Lung (tissue), 12 donors: ENCODE results near the gene DNAAF9. TPM values are rescaled to one million over a fixed set of nuclear protein-coding genes. Genes with fewer than 3 reads are reported as not detected.

Source experiments
- ATAC-seq: fragments of 200-7000 bp; cut with Tn5 transposase; one replicate; pipeline ENCODE4 v1.9.1; 2020; ENCODE audit warnings: moderate number of reproducible peaks; ENCODE audit not compliant: insufficient read depth, low FRiP score
- DNase-seq, 3 donors: peaks; one replicate each; pipeline ENCODE4 v3.0.0-alpha.2; 2013 to 2017
- H3K27ac ChIP-seq, 2 donors: one replicate each; pipeline ENCODE4 v1.5.1; 2013; ENCODE audit warnings: mild to moderate bottlenecking in 2 of 2, moderate library complexity in 2 of 2, control low read depth in 1 of 2, inconsistent platforms in 1 of 2, low read depth in 1 of 2, low read length in 1 of 2
- H3K27me3 ChIP-seq, 3 donors: one replicate each; pipeline ENCODE4 v1.5.1; 2013; ENCODE audit warnings: low read length in 2 of 3; ENCODE audit not compliant: control insufficient read depth in 3 of 3, insufficient read depth in 3 of 3
- H3K36me3 ChIP-seq, 4 donors: one replicate each; pipeline ENCODE4 v1.5.1; 2013; ENCODE audit warnings: low read length in 4 of 4, mild to moderate bottlenecking in 1 of 4, moderate library complexity in 1 of 4; ENCODE audit not compliant: control insufficient read depth in 4 of 4, insufficient read depth in 4 of 4
- H3K4me1 ChIP-seq, 5 donors: one replicate each; pipeline ENCODE4 v1.5.1; 2013; ENCODE audit warnings: low read length in 5 of 5, mild to moderate bottlenecking in 2 of 5, moderate library complexity in 1 of 5; ENCODE audit not compliant: control insufficient read depth in 5 of 5, insufficient read depth in 5 of 5
- H3K4me3 ChIP-seq: one replicate; pipeline ENCODE4 v1.5.1; 2013; ENCODE audit warnings: mild to moderate bottlenecking, control low read depth, moderate library complexity
- H3K9ac ChIP-seq, 2 donors: one replicate each; pipeline ENCODE4 v1.5.1; 2013; ENCODE audit warnings: low read length in 2 of 2, control low read depth in 1 of 2; ENCODE audit not compliant: insufficient read depth in 1 of 2
- H3K9me3 ChIP-seq, 4 donors: one replicate each; pipeline ENCODE4 v1.5.1; 2013; ENCODE audit warnings: low read length in 3 of 4, mild to moderate bottlenecking in 1 of 4, moderate library complexity in 1 of 4; ENCODE audit not compliant: control insufficient read depth in 4 of 4, insufficient read depth in 3 of 4
- CTCF ChIP-seq: IDR thresholded peaks from 2 replicates; pipeline ENCODE4 v1.5.1; 2012; ENCODE audit warnings: mild to moderate bottlenecking; ENCODE audit errors: control extremely low read depth, extremely low read depth
- WGBS, 2 donors: extraction: QIAGEN DNeasy Blood & Tissue Kit; methylation state at CpG; one replicate each; pipeline ENCODE4 v1.1.7; 2013; 5-methylcytosine and 5-hydroxymethylcytosine counted together
- polyA plus RNA-seq, 2 donors: library from polyadenylated mRNA; stranded (reverse); fragments of 200-250 nt; gene quantifications; one replicate each; pipeline ENCODE4 v1.2.1, GENCODE V29; 2013
- total RNA-seq, 2 donors: library from RNA; depleted of rRNA in 1 of 2; stranded (reverse); fragments of >200 nt in 1 of 2; gene quantifications; one replicate each; pipeline ENCODE4 v1.2.1, GENCODE V29; 2014 to 2021
- donor health status: control.
- donor health status: control.
- donor health status: Bipolar disorder and iron deficiency.
- donor health status: healthy.
- donor health status: DM: yes; HTN: yes; CAD: no.

DNAAF9 gene
- total and polyA plus RNA-seq, 4 donors = 5.9 to 26.1 (median 11.6) TPM

- no peak overlapping the region for H3K27ac ChIP-seq
- 81 to 91% methylated on average over 4 of the region's 4 CpGs for WGBS, 2 donors
- H3K27me3 ChIP-seq = no peaks in the 10 kb centered on the region
- H3K4me3 ChIP-seq = no peak overlapping the region
- H3K4me1 ChIP-seq = peaks cover 0 to 21% (median 4%) of the 10 kb centered on the region in 5 donors
- DNase-seq (peak in 1 of 3 donors; percentile 24), ATAC-seq (no peak)
- H3K9ac ChIP-seq = no peak overlapping the region
- no peak for TF ChIP-seq CTCF
- no peaks in the 10 kb centered on the region for H3K9me3 ChIP-seq
- H3K36me3 ChIP-seq = no peaks in the 10 kb centered on the region
Observed at GRCh38 chr20:3400260-3401155, 7.0 kb downstream of the DNAAF9 start.

- DNase-seq = no peak
- Histone ChIP-seq H3K36me3 (no peaks in the 10 kb centered on the region), H3K4me3 (no peak overlapping the region), H3K27me3 (no peaks in the 10 kb centered on the region), H3K9ac (no peak overlapping the region), H3K27ac (no peak overlapping the region), H3K4me1 (peaks cover 0 to 18% (median 3%) of the 10 kb centered on the region in 5 donors), H3K9me3 (no peaks in the 10 kb centered on the region)
- ATAC-seq = no peak
- no peak for TF ChIP-seq CTCF
- WGBS, 2 donors = 92 to 93% methylated on average over 1 of the region's 1 CpG
Observed at GRCh38 chr20:3398681-3399252, 8.7 kb downstream of the DNAAF9 start.

GRCh38 chr20:3396492-3396891, 11.0 kb downstream of the DNAAF9 start:
- peaks cover 0 to 13% (median 3%) of the 10 kb centered on the region in 5 donors for H3K4me1 ChIP-seq
- H3K36me3 ChIP-seq = no peaks in the 10 kb centered on the region
- no peak overlapping the region for H3K4me3 ChIP-seq
- TF ChIP-seq CTCF = no peak
- H3K27me3 ChIP-seq = no peaks in the 10 kb centered on the region
- H3K27ac ChIP-seq = no peak overlapping the region
- no peak overlapping the region for H3K9ac ChIP-seq
- H3K9me3 ChIP-seq = no peaks in the 10 kb centered on the region
- WGBS, 2 donors = 92 to 95% methylated on average over 2 of the region's 2 CpGs
- ATAC-seq (no peak), DNase-seq (no peak)
